ENCODE results near the gene GTPBP3. TPM values are rescaled to one million over a fixed set of nuclear protein-coding genes. Genes with fewer than 3 reads are reported as not detected.
A peak's percentile ranks its signal among the peaks of the same experiment; 100 is the strongest.

The GTPBP3 gene
- total RNA-seq, 2 experiments from 2014 or later: 83.2 to 113 TPM

- H3K4me2 ChIP-seq (ENCODE audit: low read length): peak overlapping the region; percentile 38
- H3K36me3 ChIP-seq (ENCODE audit: insufficient read depth, low read length): no peaks in the 10 kb centered on the region
- H3K9me3 ChIP-seq (ENCODE audit: low read length): no peaks in the 10 kb centered on the region
- intact Hi-C loops (cut with micrococcal nuclease; ENCODE audit: unreplicated experiment): no loop called here
- H3K4me1 ChIP-seq (ENCODE audit: insufficient read depth, low read length, poor library complexity, severe bottlenecking): peaks cover 31% of the 10 kb centered on the region
- BruUV-seq (replicated peaks): no TSS peak
- DNase-seq (ENCODE audit: low spot score): peak; percentile 96
- POLR2A ChIA-PET: interaction anchor here (0.5 to 2.4 kb wide), 6 partner anchors 12 to 208 kb away, joined by 3 to 15 read pairs (median 4); partner anchors contain the start of genes DDA1 and MRPL34
- H2AFZ ChIP-seq (ENCODE audit: low read length): no peak overlapping the region
- CTCF ChIA-PET (ENCODE audit: unreplicated experiment): interaction anchor here (0.6 to 2.0 kb wide), 6 partner anchors 8 to 109 kb away, joined by 3 to 8 read pairs (median 4); partner anchors contain the start of gene DDA1
- H3K79me2 ChIP-seq (ENCODE audit: insufficient read depth, low read depth, low read length): peaks cover under 1% of the 10 kb centered on the region; the same call in 1 of the 2 replicates
- H4K20me1 ChIP-seq (ENCODE audit: insufficient read depth, low read length): no peaks in the 10 kb centered on the region
- H3K9me2 ChIP-seq (ENCODE audit: insufficient read depth, low read length): no peaks in the 10 kb centered on the region
- peak overlapping the region; percentile 34 for H3K4me3 ChIP-seq (ENCODE audit: low read depth, low read length, poor library complexity, severe bottlenecking)
- H3K27ac ChIP-seq (ENCODE audit: low read depth, low read length, poor library complexity, severe bottlenecking): no peak overlapping the region
- TF ChIP-seq EZH2phosphoT487 (IDR thresholded peaks at IDR 0.05; ENCODE audit: borderline replicate concordance, low read depth, low read length): no peak
- no peak for TF ChIP-seq CTCF (conservative IDR thresholded peaks at IDR 0.05; ENCODE audit: low read length)
Measured at GRCh38 chr19:17332677-17333581, 4.4 kb upstream of the GTPBP3 start.

- H3K4me2 ChIP-seq (ENCODE audit: low read length): peak overlapping the region; percentile 97
- H2AFZ ChIP-seq (ENCODE audit: low read length): peak overlapping the region; percentile 75; the same call in 1 of the 2 replicates
- H3K4me1 ChIP-seq (ENCODE audit: insufficient read depth, low read length, poor library complexity, severe bottlenecking): peaks cover 32% of the 10 kb centered on the region
- H3K36me3 ChIP-seq (ENCODE audit: insufficient read depth, low read length): peaks cover 3% of the 10 kb centered on the region; the same call in 1 of the 2 replicates
- 0 out of 2 replicates have a peak, but pooled peaks have one; percentile 27 for TF ChIP-seq CTCF (conservative IDR thresholded peaks at IDR 0.05; ENCODE audit: low read length)
- TF ChIP-seq EZH2phosphoT487 (IDR thresholded peaks at IDR 0.05; ENCODE audit: borderline replicate concordance, low read depth, low read length): no peak
- H3K9me3 ChIP-seq (ENCODE audit: low read length): no peaks in the 10 kb centered on the region
- ChIA-PET POLR2A (interaction anchor here (0.5 to 2.4 kb wide), 3 partner anchors 9 to 209 kb away, joined by 3 to 15 read pairs (median 4); partner anchors contain the start of gene DDA1), CTCF (ENCODE audit: unreplicated experiment) (interaction anchor here (2.0 kb wide), 1 partner anchor 25 kb away, joined by 8 read pairs; the partner anchor contains the start of gene DDA1)
- peak; percentile 47 for DNase-seq (ENCODE audit: low spot score)
- H3K79me2 ChIP-seq (ENCODE audit: insufficient read depth, low read depth, low read length): peaks cover 9% of the 10 kb centered on the region; the same call in 1 of the 2 replicates
- peak overlapping the region; percentile 38 for H3K27ac ChIP-seq (ENCODE audit: low read depth, low read length, poor library complexity, severe bottlenecking)
- BruUV-seq (replicated peaks): no TSS peak
- intact Hi-C loops (cut with micrococcal nuclease; ENCODE audit: unreplicated experiment): loop anchor here (1.0 kb wide), 1 partner anchor 25 kb away; the partner anchor contains the start of gene DDA1
- no peaks in the 10 kb centered on the region for H3K9me2 ChIP-seq (ENCODE audit: insufficient read depth, low read length)
- peak overlapping the region; percentile 86 for H3K4me3 ChIP-seq (ENCODE audit: low read depth, low read length, poor library complexity, severe bottlenecking)
- peaks cover 6% of the 10 kb centered on the region; the same call in 1 of the 2 replicates for H4K20me1 ChIP-seq (ENCODE audit: insufficient read depth, low read length)
Measured at GRCh38 chr19:17333611-17334413, 3.5 kb upstream of the GTPBP3 start.
